ENCODE results near the gene GPC6. TPM values are rescaled to one million over a fixed set of nuclear protein-coding genes. Genes with fewer than 3 reads are reported as not detected.

Gene GPC6
- total RNA-seq, 4 donors from 2014 or later, result 13.7 to 21.7 (median 16.5) TPM

- no peak overlapping the region for H3K4me3 ChIP-seq
Measured at GRCh38 chr13:93646245-93646644, 419.6 kb downstream of the GPC6 start.

GRCh38 chr13:93649496-93649895 lies 422.9 kb downstream of the GPC6 start:
- H3K4me1 ChIP-seq, result no peaks in the 10 kb centered on the region
- no peaks in the 10 kb centered on the region for H3K27me3 ChIP-seq
- no peak for ATAC-seq
- H3K9me3 ChIP-seq, result no peaks in the 10 kb centered on the region
- H3K36me3 ChIP-seq, result no peaks in the 10 kb centered on the region
- no peak for TF ChIP-seq EP300 (IDR thresholded peaks at IDR 0.05)
- TF ChIP-seq, protein P1, sequence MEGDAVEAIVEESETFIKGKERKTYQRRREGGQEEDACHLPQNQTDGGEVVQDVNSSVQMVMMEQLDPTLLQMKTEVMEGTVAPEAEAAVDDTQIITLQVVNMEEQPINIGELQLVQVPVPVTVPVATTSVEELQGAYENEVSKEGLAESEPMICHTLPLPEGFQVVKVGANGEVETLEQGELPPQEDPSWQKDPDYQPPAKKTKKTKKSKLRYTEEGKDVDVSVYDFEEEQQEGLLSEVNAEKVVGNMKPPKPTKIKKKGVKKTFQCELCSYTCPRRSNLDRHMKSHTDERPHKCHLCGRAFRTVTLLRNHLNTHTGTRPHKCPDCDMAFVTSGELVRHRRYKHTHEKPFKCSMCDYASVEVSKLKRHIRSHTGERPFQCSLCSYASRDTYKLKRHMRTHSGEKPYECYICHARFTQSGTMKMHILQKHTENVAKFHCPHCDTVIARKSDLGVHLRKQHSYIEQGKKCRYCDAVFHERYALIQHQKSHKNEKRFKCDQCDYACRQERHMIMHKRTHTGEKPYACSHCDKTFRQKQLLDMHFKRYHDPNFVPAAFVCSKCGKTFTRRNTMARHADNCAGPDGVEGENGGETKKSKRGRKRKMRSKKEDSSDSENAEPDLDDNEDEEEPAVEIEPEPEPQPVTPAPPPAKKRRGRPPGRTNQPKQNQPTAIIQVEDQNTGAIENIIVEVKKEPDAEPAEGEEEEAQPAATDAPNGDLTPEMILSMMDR (IDR thresholded peaks at IDR 0.05), result no peak
- TF ChIP-seq POLR2AphosphoS5 (IDR thresholded peaks at IDR 0.05), result no peak
- TF ChIP-seq POLR2A (IDR thresholded peaks at IDR 0.05), result no peak
- H3K27ac ChIP-seq, result no peak overlapping the region
- no peak overlapping the region for H3K4me3 ChIP-seq
- WGBS, 2 donors (ENCODE audit: low coverage in 1 of 2), result 36 to 72% methylated on average over 2 of the region's 2 CpGs

More at GRCh38 chr13:93646245-93646644, 419.6 kb downstream of the GPC6 start:
- TF ChIP-seq POLR2A (IDR thresholded peaks at IDR 0.05), result no peak
- TF ChIP-seq POLR2AphosphoS5 (IDR thresholded peaks at IDR 0.05), result no peak
- TF ChIP-seq, protein P1 (IDR thresholded peaks at IDR 0.05), result no peak
- TF ChIP-seq EP300 (IDR thresholded peaks at IDR 0.05), result no peak
- 47 to 49% methylated on average over 7 of the region's 7 CpGs for WGBS, 2 donors (ENCODE audit: low coverage in 1 of 2)
- Histone ChIP-seq H3K27ac (no peak overlapping the region), H3K9me3 (no peaks in the 10 kb centered on the region), H3K27me3 (no peaks in the 10 kb centered on the region), H3K4me1 (no peaks in the 10 kb centered on the region), H3K36me3 (no peaks in the 10 kb centered on the region)
- ATAC-seq, result no peak

- H3K36me3 ChIP-seq, result no peaks in the 10 kb centered on the region
- H3K4me3 ChIP-seq, result no peak overlapping the region
- peaks cover 0 to 6% (median 0%) of the 10 kb centered on the region in 3 donors for H3K9me3 ChIP-seq
- H3K27me3 ChIP-seq, result no peaks in the 10 kb centered on the region
- WGBS, 2 donors (ENCODE audit: low coverage in 1 of 2), result 85 to 91% methylated on average over 3 of the region's 3 CpGs
- TF ChIP-seq POLR2AphosphoS5 (IDR thresholded peaks at IDR 0.05) (no peak), EP300 (IDR thresholded peaks at IDR 0.05) (no peak), POLR2A (IDR thresholded peaks at IDR 0.05) (no peak)
- TF ChIP-seq, protein P1 (IDR thresholded peaks at IDR 0.05), result no peak
- no peak for ATAC-seq
- no peak overlapping the region for H3K27ac ChIP-seq
- no peaks in the 10 kb centered on the region for H3K4me1 ChIP-seq
Measured at GRCh38 chr13:93653776-93654175, 427.2 kb downstream of the GPC6 start.

DNA sequence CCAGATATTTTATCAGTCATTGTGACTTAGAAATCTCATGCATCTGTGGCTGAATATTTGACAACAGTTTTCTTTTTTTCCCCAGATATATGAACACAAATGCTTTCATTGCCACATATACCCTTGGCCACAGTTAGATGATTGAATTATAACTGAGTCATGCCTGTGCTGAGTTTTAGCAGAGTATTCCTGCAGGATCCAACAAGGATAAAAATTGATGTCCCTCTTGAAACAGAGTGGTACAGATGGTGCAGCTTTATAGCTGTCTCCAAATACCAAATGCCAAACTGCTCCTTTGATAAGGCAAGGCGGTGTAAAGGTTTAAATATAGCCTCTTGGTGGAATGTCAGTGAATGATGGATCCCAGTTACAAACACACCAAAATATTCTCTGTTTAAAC lies 428.5 kb downstream of the GPC6 start:
- H3K4me1 ChIP-seq, result no peaks in the 10 kb centered on the region
- no peak overlapping the region for H3K4me3 ChIP-seq
- no peak for ATAC-seq
- WGBS, 2 donors (ENCODE audit: low coverage in 1 of 2), result 92% methylated on average over 1 of the region's 1 CpG; no CpG with 5 or more reads in 1 of the 2 donors
- no peaks in the 10 kb centered on the region for H3K27me3 ChIP-seq
- no peaks in the 10 kb centered on the region for H3K36me3 ChIP-seq
- no peak overlapping the region for H3K27ac ChIP-seq
- peaks cover 0 to 14% (median 0%) of the 10 kb centered on the region in 3 donors for H3K9me3 ChIP-seq
- TF ChIP-seq POLR2AphosphoS5 (IDR thresholded peaks at IDR 0.05), result no peak
- TF ChIP-seq, protein P1 (IDR thresholded peaks at IDR 0.05), result no peak
- no peak for TF ChIP-seq EP300 (IDR thresholded peaks at IDR 0.05)
- no peak for TF ChIP-seq POLR2A (IDR thresholded peaks at IDR 0.05)

DNA sequence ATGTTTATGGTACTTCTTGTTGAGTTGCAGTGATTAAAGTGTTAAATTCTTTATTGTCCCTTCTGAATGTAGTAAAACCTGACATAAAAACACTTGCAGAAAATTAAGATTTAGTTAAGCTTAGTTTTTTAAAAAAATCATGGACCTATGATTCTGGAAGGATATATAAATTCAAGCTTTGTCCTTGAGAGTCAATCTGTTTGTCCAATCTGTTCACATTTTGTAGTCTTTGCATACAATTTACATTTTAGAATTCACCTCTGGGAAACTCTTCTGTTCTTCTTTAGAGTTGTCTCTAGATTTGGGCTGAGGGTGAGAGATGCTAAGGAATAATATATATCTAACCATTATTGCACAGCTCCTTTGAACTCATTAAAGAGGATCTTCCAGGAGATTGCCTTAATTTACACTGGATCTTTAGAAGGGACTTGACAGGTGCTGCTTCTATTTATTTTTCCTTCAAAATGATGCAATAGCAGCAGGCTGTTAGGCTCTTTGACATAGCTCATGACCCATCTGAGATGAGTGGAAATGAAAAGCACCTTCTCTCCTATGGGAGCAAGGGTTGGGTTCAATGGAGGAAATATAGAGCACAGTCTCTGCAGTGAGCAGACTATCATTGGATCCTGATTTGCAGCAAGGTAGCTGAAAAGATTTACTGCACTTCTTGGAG lies 433.9 kb downstream of the GPC6 start:
- no peak for ATAC-seq
- no peaks in the 10 kb centered on the region for H3K4me1 ChIP-seq
- H3K27me3 ChIP-seq, result no peaks in the 10 kb centered on the region
- peaks cover 0 to 14% (median 0%) of the 10 kb centered on the region in 3 donors for H3K9me3 ChIP-seq
- TF ChIP-seq, protein P1 (IDR thresholded peaks at IDR 0.05), result no peak
- H3K4me3 ChIP-seq, result no peak overlapping the region
- H3K36me3 ChIP-seq, result no peaks in the 10 kb centered on the region
- no peak overlapping the region for H3K27ac ChIP-seq
